Transverse colon (tissue), 4 donors: Measurements from ENCODE around the gene RBM20. TPM values are rescaled to one million over a fixed set of nuclear protein-coding genes. Genes with fewer than 3 reads are reported as not detected.
A peak's percentile ranks its signal among the peaks of the same experiment; 100 is the strongest.

Experiments
- DNase-seq: peaks from one replicate; pipeline ENCODE4 v3.0.0-alpha.2; 2019
- H3K27ac ChIP-seq, 4 donors: fragments of 200-600 bp; sonication (generic); 2 replicates each; pipeline ENCODE4 v1.5.1; 2016 to 2018; ENCODE audit warnings: inconsistent platforms in 4 of 4
- H3K27me3 ChIP-seq: fragments of 200-600 bp; sonication (generic); 2 replicates; pipeline ENCODE4 v1.5.1; 2017; ENCODE audit warnings: inconsistent platforms
- H3K36me3 ChIP-seq, 4 donors: fragments of 200-600 bp; sonication (generic); 2 replicates each; pipeline ENCODE4 v1.5.1; 2017 to 2019; ENCODE audit warnings: inconsistent platforms in 4 of 4
- H3K4me1 ChIP-seq, 4 donors: fragments of 200-600 bp; sonication (generic); 2 replicates each; pipeline ENCODE4 v1.5.1; 2017 to 2020; ENCODE audit warnings: inconsistent platforms in 4 of 4
- H3K4me3 ChIP-seq, 4 donors: fragments of 200-600 bp; sonication (generic); 1 replicate in 1 of 4; 2 replicates in 3 of 4; pipeline versions ENCODE4 v1.5.1 to v1.6.1; 2017 to 2019; ENCODE audit warnings: inconsistent platforms in 4 of 4
- H3K9me3 ChIP-seq, 2 donors: fragments of 200-600 bp; sonication (generic); 2 replicates each; pipeline ENCODE4 v1.5.1; 2017 to 2019; ENCODE audit warnings: inconsistent platforms in 2 of 2
- EP300 ChIP-seq: sonication (generic); formaldehyde crosslinking; IDR thresholded peaks from one replicate; pipeline ENCODE4 v1.6.1; 2017; ENCODE audit warnings: antibody characterized with exemption, low read depth
- POLR2A ChIP-seq: fragments of 450-650 bp; IDR thresholded peaks from one replicate; pipeline ENCODE4 v1.6.1; 2016; ENCODE audit warnings: antibody characterized with exemption, mild to moderate bottlenecking, moderate library complexity
- POLR2AphosphoS5 ChIP-seq, 3 donors: sonication (generic); formaldehyde crosslinking; IDR thresholded peaks; one replicate each; pipeline ENCODE4 v1.6.1; 2016; ENCODE audit warnings: antibody characterized with exemption in 3 of 3
- WGBS, 2 donors: methylation state at CpG; one replicate each; pipeline ENCODE4 v1.1.5; 2018; ENCODE audit warnings: low coverage in 1 of 2; 5-methylcytosine and 5-hydroxymethylcytosine counted together
- in situ Hi-C, 4 donors: fragments of 200-750 bp; cut with MboI; loops; one replicate each; pipeline versions ENCODE4 v1.15.0 to v1.15.1; 2017; ENCODE audit warnings: low sequenced_read_pairs in 3 of 4, low pct_ligation_motif_present in 1 of 4, low pct_unique_long_range_greater_than_20kb in 1 of 4
- intact Hi-C: fragments of 100-400 bp; cut with DNase I; formaldehyde crosslinking; loops from one replicate; pipeline ENCODE4 v1.15.1; 2023; ENCODE audit warnings: low total_unique reads
- total RNA-seq, 4 donors: library from RNA; depleted of rRNA; stranded (reverse); fragments of >200 nt; gene quantifications; one replicate each; pipeline ENCODE4 v1.1.0, GENCODE V29; 2016
- TF ChIP-seq, protein P1 (sequence below), 5 experiments: fragments of 200-600 bp in 3 of 5; fragments of 450-650 bp in 2 of 5; sonication (generic) in 3 of 5; IDR thresholded peaks; 1 replicate in 2 of 5; 2 replicates in 3 of 5; pipeline ENCODE4 v1.5.1; 2016 to 2017; ENCODE audit warnings: antibody characterized with exemption in 5 of 5, inconsistent platforms in 3 of 5, mild to moderate bottlenecking in 2 of 5, moderate library complexity in 1 of 5

Gene RBM20
- total RNA-seq, 4 donors from 2014 or later = 1.2 to 10.5 (median 2.9) TPM

- no peaks in the 10 kb centered on the region for H3K27me3 ChIP-seq
- H3K36me3 ChIP-seq = no peaks in the 10 kb centered on the region
- H3K4me3 ChIP-seq = no peak overlapping the region
- intact Hi-C loops (no loop called here), in situ Hi-C loops (no loop called here)
- DNase-seq = no peak
- 53 to 76% methylated on average over 3 to 5 of the region's 5 CpGs for WGBS, 2 donors
- TF ChIP-seq POLR2A (no peak), POLR2AphosphoS5 (IDR thresholded peaks at IDR 0.05) (no peak), EP300 (no peak)
- TF ChIP-seq, protein P1, sequence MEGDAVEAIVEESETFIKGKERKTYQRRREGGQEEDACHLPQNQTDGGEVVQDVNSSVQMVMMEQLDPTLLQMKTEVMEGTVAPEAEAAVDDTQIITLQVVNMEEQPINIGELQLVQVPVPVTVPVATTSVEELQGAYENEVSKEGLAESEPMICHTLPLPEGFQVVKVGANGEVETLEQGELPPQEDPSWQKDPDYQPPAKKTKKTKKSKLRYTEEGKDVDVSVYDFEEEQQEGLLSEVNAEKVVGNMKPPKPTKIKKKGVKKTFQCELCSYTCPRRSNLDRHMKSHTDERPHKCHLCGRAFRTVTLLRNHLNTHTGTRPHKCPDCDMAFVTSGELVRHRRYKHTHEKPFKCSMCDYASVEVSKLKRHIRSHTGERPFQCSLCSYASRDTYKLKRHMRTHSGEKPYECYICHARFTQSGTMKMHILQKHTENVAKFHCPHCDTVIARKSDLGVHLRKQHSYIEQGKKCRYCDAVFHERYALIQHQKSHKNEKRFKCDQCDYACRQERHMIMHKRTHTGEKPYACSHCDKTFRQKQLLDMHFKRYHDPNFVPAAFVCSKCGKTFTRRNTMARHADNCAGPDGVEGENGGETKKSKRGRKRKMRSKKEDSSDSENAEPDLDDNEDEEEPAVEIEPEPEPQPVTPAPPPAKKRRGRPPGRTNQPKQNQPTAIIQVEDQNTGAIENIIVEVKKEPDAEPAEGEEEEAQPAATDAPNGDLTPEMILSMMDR (IDR thresholded peaks at IDR 0.05) = no peak
- H3K9me3 ChIP-seq = peaks cover 0 to 5% of the 10 kb centered on the region in 2 donors
- no peak overlapping the region for H3K27ac ChIP-seq
- H3K4me1 ChIP-seq = no peaks in the 10 kb centered on the region
Observed at GRCh38 chr10:110694820-110695538, 50.8 kb downstream of the RBM20 start.

GRCh38 chr10:110695539-110695886 lies 51.4 kb downstream of the RBM20 start:
- Histone ChIP-seq H3K27ac (no peak overlapping the region), H3K4me1 (no peaks in the 10 kb centered on the region), H3K36me3 (no peaks in the 10 kb centered on the region), H3K9me3 (peaks cover 0 to 5% of the 10 kb centered on the region in 2 donors), H3K4me3 (no peak overlapping the region), H3K27me3 (no peaks in the 10 kb centered on the region)
- WGBS, 2 donors = 71% methylated on average over 2 of the region's 2 CpGs; no CpG with 5 or more reads in 1 of the 2 donors
- intact Hi-C loops = no loop called here
- in situ Hi-C loops = no loop called here
- TF ChIP-seq POLR2AphosphoS5 (IDR thresholded peaks at IDR 0.05) = no peak
- DNase-seq = no peak

DNA sequence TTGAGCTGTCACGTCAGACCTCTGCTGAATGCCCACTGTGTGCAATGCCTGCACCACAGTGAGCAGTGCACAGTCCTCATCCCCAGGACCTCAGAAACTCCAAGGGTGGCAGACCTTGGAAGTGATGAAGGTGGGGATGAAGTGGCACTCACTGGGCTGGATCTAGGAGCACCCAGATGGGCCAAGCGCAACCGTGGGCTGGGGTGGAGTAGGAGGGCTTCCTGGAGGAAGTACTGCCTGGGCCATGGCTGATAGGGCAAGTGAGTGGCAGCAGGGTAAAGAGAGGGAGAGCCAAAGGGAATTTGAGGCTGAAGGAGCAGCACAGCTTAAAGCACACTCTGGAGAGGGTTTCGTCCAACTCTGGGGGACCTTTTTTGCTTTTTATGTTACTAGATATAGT lies 52.3 kb downstream of the RBM20 start:
- TF ChIP-seq POLR2AphosphoS5 (IDR thresholded peaks at IDR 0.05) = no peak
- TF ChIP-seq, protein P1 (IDR thresholded peaks at IDR 0.05) = no peak
- H3K27ac ChIP-seq = no peak overlapping the region
- 75 to 84% methylated on average over 2 to 4 of the region's 4 CpGs for WGBS, 2 donors
- intact Hi-C loops (no loop called here), in situ Hi-C loops (no loop called here)
- no peak for DNase-seq
- peaks cover 0 to 5% of the 10 kb centered on the region in 2 donors for H3K9me3 ChIP-seq
- no peaks in the 10 kb centered on the region for H3K4me1 ChIP-seq
- no peaks in the 10 kb centered on the region for H3K27me3 ChIP-seq
- no peaks in the 10 kb centered on the region for H3K36me3 ChIP-seq
- no peak overlapping the region for H3K4me3 ChIP-seq

DNA sequence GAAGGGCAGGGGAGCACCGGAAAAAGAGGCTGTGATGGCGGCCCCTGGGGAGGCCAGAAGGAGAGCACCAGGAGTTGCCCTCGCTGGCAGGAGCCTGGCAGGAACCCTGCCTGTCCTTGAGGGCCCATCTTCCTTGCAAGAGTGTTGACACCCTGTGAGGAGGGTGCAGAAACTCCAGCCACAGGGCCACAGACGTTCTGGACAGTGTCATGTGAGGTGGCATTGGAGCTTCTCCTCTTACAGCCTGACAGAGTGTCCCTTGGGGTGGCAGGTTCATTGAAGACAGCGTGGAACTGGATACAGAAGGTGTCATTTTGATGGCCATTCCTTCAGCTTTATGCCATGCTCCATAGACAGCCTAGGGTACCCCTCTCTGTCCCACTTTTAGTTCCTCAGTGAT lies 54.2 kb downstream of the RBM20 start:
- in situ Hi-C loops = no loop called here
- DNase-seq = no peak
- peak overlapping the region in 3 of 4 donors; percentile 19 to 46 (median 19) for H3K27ac ChIP-seq
- intact Hi-C loops = loop anchor here (1.0 kb wide), 1 partner anchor 71 kb away; no protein-coding TSS in a partner anchor
- H3K4me3 ChIP-seq = no peak overlapping the region
- H3K36me3 ChIP-seq = no peaks in the 10 kb centered on the region
- no peaks in the 10 kb centered on the region for H3K4me1 ChIP-seq
- WGBS, 2 donors = 69% methylated on average over 4 of the region's 5 CpGs; no CpG with 5 or more reads in 1 of the 2 donors
- no peaks in the 10 kb centered on the region for H3K9me3 ChIP-seq
- H3K27me3 ChIP-seq = no peaks in the 10 kb centered on the region
- TF ChIP-seq POLR2A (no peak), EP300 (no peak), POLR2AphosphoS5 (IDR thresholded peaks at IDR 0.05) (no peak)
- TF ChIP-seq, protein P1 (IDR thresholded peaks at IDR 0.05) = no peak
